ENCODE measurements around the gene AOAH. TPM values are rescaled to one million over a fixed set of nuclear protein-coding genes. Genes with fewer than 3 reads are reported as not detected.

The AOAH gene
- not detected in 5 replicates for total RNA-seq (2022; extraction: Qiagen RNA extraction; ENCODE audit: low read depth)

GRCh38 chr7:36723951-36724664, at the start of gene AOAH:
Gene AOAH, minus strand, starts transcription at chr7:36724494. Its CDS starts 346 bp downstream, at chr7:36724148.

Measured in A549 treated with GW870086 at 1 μM for 4 hours (cell line).